Mesodermal cell (in vitro differentiated cells): ENCODE data around the gene ADAMTSL3.
"Not testable (repeated sequence)": the region's sequence is repeated elsewhere in the genome, so short reads cannot be mapped to it uniquely, and the experiment has no call there.

Source experiments
- H3K27ac ChIP-seq: 2 replicates; pipeline ENCODE4 v1.7.0; 2013; ENCODE audit warnings: mild to moderate bottlenecking, low read depth, low read length, moderate library complexity; ENCODE audit not compliant: severe bottlenecking
- H3K36me3 ChIP-seq: 2 replicates; pipeline ENCODE4 v1.7.1; 2013; ENCODE audit warnings: mild to moderate bottlenecking, low read length, moderate library complexity; ENCODE audit not compliant: control insufficient read depth, insufficient read depth
- H3K4me1 ChIP-seq: one replicate; pipeline ENCODE4 v1.7.1; 2013; ENCODE audit warnings: mild to moderate bottlenecking, low read length; ENCODE audit not compliant: insufficient read depth, control insufficient read depth, poor library complexity, severe bottlenecking
- H3K4me3 ChIP-seq: 2 replicates; pipeline ENCODE4 v1.7.0; 2013; ENCODE audit warnings: low read length, control low read depth, mild to moderate bottlenecking; ENCODE audit not compliant: insufficient read depth, poor library complexity, severe bottlenecking; ENCODE audit errors: extremely low read depth
- H3K9me3 ChIP-seq: 2 replicates; pipeline ENCODE4 v1.7.1; 2013; ENCODE audit warnings: mild to moderate bottlenecking, low read length, moderate library complexity; ENCODE audit not compliant: control insufficient read depth
- WGBS, 2 experiments: methylation state at CpG; one replicate each; pipeline ENCODE4 v1.1.5; 2013; ENCODE audit warnings: missing lambda C conversion rate in 2 of 2; ENCODE audit not compliant: insufficient coverage in 2 of 2; 5-methylcytosine and 5-hydroxymethylcytosine counted together

ADAMTSL3 gene

DNA sequence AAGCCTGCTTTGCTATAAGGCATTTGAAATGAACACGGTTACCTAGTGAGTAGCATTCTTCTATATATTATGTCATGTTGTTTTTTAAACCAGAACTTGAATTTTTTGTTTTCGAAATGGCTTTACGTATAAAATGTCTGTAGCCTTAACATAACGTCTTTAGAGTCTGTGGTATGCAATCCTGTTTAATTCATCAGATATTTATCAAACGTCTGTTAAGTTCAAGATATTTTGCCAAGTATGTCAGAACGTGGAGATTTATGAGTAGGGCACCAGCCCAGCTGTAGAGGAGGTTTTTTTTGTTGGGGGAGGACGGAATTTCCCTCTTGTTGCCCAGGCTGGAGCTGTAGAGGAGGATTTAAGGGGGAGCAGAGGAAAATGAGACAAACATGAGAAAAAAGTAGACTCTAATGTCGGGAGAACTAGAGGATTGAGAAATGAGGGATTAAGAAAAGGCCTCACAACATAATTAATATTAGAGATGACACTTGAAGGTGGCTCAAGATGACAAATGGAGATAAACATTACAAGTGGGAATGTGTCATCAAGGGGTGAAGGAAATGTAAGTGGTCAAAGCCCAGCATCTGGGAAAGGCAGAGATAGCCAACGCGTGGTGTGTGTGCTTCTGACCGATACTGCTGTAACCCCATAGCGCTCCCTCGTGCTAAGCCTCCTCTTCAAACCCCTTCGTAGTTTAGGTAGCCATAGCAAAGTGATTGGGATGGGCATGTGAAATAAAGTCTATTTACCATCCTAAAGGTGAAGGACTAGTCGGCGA lies 427.7 kb downstream of the ADAMTSL3 start:
- H3K4me3 ChIP-seq: no peak overlapping the region
- H3K9me3 ChIP-seq: no peaks in the 10 kb centered on the region
- H3K4me1 ChIP-seq: peaks cover 11% of the 10 kb centered on the region
- WGBS, 2 experiments: 92 to 97% methylated on average over 4 to 7 of the region's 16 CpGs
- H3K36me3 ChIP-seq: no peaks in the 10 kb centered on the region
- no peak overlapping the region for H3K27ac ChIP-seq

DNA sequence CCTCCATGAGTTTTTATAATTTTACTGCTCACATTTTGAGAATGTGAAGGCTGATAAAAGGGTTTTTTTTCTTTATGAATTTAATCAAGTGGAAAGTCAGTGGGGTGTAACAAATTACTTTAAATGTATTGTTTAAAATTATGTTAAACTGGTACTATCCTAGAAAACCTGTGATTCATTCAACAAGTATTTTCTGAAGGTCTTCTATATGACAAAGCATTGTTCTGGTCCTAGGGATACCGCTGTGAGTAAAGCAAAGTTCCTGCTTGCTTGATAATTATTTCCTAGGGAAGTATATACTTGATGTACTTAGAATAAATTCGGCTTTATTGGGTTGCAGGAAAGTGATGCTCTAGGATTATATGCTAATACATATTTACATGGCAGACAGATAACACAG lies 428.8 kb downstream of the ADAMTSL3 start:
- no CpG with 5 or more reads among the region's 2 CpGs for WGBS, 2 experiments
- no peak overlapping the region for H3K4me3 ChIP-seq
- no peaks in the 10 kb centered on the region for H3K9me3 ChIP-seq
- no peaks in the 10 kb centered on the region for H3K36me3 ChIP-seq
- no peak overlapping the region for H3K27ac ChIP-seq
- H3K4me1 ChIP-seq: peaks cover 11% of the 10 kb centered on the region

DNA sequence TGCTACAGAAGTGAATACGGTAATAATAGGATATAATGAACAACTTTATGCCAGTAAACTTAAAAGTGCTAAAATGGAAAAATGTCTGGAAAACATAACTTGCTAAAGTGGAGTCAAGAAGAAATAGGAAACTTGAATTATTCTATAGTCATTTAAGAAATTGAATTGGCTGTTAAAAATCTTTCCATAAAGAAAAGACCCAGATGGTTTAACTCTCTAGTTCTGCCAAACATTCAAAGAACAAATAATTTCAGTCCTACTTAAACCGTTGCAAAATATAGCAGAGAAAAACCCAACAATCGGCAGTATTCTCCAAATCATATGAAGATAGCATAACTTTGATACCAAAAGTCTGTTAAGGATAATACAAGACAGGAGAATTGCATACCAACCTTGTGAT lies 432.1 kb downstream of the ADAMTSL3 start:
- H3K4me1 ChIP-seq: not testable (repeated sequence)

More for the DNA sequence above, 432.1 kb downstream of the ADAMTSL3 start:
- H3K36me3 ChIP-seq, H3K9me3 ChIP-seq, H3K27ac ChIP-seq, H3K4me3 ChIP-seq: not testable (repeated sequence)
- WGBS, 2 experiments: 80% methylated on average over 1 of the region's 3 CpGs; no CpG with 5 or more reads in 1 of the 2 experiments
